ENCODE results near the gene POC5.

DNA sequence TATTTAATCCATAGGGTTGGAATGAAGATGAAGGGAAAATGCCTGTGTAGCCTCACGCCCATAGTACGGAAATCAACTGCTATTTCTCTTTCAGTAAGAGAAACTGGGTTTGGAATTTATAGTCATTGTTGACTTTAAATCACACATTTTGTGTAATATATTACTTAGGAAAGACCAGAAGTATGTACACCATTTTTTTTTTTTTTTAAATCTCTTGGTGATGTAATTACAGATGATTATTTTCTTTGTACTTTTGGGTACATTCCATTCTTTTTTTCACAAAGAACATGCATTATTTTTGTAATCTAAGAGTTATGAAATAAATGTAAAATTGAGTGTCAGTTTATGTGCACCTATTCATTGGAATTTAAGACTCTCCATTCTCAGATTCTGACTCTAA lies 45.7 kb downstream of the POC5 start:
- TF ChIP-seq MAX (IDR thresholded peaks at IDR 0.05), result no peak
- no peak for TF ChIP-seq EZH2 (IDR thresholded peaks at IDR 0.05; ENCODE audit: low read depth, low read length, severe bottlenecking)
- no peak for TF ChIP-seq POLR2A (IDR thresholded peaks at IDR 0.05; ENCODE audit: control extremely low read depth in 1 of 2, low read depth in 2 of 2, low read length in 2 of 2)
- no peak for TF ChIP-seq CTCF (IDR thresholded peaks at IDR 0.05; ENCODE audit: control extremely low read depth in 1 of 3, insufficient read depth in 1 of 3, low read depth in 1 of 3, low read length in 3 of 3)
- TF ChIP-seq EP300 (IDR thresholded peaks at IDR 0.05; ENCODE audit: borderline replicate concordance in 1 of 2, low read depth in 2 of 2, low read length in 2 of 2), result no peak
- no peak for TF ChIP-seq NANOG (IDR thresholded peaks at IDR 0.05; ENCODE audit: insufficient read depth, low read depth, low read length, poor library complexity, severe bottlenecking)
- TF ChIP-seq POLR2AphosphoS5 (IDR thresholded peaks at IDR 0.05; ENCODE audit: low read depth, low read length), result no peak

All from H1 (cell line).